NCI-H2107 treated with DMSO at 0.1 percent for 48 hours (cell line): ENCODE measurements around the gene C19orf38.

Source experiments
- DNase-seq: peaks from one replicate; lab custom pipeline; 2025; ENCODE audit not compliant: unreplicated experiment; lab: John Stamatoyannopoulos, UW

C19orf38 gene

DNA sequence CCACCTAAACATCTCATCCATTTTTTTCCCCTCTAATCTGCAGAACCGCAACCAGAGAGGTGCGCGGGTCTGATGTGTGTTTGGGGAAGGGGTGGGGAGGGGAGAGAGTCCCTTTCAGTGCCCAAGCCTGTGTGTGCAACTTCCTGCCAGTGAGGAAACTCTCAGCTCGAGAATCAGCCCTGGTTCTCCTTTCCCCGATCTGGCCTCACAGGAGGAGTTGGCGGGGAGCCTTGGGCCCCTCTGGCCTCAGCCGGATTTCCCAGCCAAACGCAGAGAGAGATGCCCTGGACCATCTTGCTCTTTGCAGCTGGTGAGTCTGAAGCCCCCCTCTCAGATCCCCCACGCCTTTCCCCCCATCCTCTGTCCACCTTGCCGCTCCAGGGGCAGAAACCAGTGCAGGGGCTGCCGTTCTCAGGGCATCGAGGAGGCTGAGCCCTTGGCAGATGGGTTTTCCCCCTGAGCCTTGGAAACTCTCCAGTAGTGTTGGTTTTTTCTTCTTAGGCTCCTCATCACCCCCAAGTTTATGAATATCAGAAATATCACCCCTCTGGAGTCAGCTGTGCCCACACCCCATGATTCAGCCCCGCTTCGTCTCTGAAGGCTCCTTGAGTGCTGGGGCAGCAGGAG lies at the start of gene C19orf38:
Gene C19orf38 (plus strand): TSS at position 186 of the 627 bp plus-strand sequence. CDS start 94 bp downstream, at position 280.
- no peak for DNase-seq

DNA sequence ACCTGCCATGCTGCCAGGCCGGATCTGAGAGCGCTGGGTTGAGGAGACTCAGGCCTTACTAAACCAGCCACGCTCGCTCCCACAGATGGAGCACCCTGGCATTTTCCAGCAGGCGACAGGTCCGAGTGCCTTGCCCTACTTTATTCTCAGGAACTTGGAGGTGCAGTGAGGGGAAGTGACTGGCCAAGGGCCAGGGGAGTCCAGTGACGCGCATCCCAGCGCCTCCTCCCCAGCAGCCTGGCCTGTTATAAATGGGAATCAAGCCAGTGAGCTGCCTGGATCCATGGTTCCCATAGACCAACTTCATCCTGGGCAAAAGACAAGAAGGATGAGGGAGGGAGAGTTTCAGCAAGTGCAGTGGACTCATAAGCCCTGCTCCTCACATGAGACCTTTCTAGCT lies 47.7 kb upstream of the C19orf38 start:
- no peak for DNase-seq

DNA sequence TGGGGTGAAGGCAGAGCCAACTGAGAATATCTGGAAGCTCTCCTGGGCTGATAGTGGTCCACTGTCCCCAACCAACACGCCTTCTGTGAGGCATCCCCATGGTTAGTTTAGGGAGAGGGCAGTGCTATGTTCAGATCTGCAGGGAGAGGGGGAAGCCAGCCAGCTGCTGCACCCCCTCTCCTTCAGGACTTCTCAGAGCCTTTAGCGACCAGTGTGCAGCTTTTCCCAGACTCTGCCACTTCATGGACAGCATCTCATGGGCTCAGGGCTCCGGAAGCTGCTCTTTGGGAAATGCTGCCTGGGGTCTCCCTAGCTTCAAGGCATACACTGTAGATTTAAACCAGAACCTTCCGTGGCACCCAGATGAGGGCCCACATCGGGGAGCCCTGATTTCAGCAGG lies 45.7 kb upstream of the C19orf38 start:
- no peak for DNase-seq

DNA sequence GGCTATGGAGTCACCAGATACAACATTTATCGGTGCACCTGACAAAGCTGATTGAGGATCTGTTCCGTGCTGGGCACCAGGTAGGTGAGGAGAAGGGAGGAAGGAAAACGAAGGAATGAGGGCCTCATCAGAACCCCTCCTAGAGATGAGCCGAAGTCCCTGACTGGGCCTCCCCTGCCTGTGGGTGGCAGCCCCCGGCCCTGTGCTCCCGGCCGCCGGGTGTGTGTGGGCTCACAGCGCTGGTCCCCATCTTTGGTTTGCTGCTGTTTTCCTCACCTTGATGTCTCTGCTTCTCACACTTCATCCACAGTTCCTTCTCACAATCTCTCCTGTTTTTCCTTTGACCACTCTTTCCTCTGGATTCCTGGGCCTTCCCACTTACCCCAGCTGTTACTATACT lies 45.0 kb upstream of the C19orf38 start:
- DNase-seq, result no peak

DNA sequence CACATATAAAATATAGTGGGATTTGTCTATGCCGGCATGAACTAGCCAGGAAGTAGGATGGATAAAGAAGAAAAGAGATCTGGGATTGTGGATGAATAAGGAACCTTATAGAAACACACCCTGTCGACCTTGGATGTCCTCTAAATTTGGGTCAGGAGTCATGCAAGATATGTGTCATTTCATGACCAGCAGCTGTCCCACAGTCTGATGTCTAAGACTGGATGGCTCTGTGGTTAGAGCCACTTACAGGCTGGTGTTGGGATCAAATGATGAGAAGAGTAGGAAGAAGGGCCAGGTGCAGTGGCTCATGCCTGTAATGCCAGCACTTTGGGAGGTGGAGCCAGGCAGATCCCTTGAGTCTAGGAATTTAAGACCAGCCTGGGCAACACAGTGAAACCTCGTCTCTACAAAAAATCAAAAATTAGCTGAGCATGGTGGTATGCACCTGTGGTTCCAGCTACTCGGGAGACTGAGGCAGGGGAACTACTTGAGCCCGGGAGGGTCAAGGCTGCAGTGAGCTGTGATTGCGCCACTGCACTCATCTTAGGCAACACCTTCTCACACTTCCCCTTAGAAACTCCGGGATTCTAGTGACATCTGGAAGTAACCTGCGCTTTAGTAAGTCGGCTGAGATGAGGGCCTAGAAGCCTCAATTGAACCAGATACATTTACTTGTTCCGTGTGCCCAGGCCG lies 43.0 kb upstream of the C19orf38 start:
- no peak for DNase-seq

- DNase-seq, result no peak
These were observed 42.4 kb upstream of the C19orf38 start for GRCh38 chr19:10805758-10806247.

DNA sequence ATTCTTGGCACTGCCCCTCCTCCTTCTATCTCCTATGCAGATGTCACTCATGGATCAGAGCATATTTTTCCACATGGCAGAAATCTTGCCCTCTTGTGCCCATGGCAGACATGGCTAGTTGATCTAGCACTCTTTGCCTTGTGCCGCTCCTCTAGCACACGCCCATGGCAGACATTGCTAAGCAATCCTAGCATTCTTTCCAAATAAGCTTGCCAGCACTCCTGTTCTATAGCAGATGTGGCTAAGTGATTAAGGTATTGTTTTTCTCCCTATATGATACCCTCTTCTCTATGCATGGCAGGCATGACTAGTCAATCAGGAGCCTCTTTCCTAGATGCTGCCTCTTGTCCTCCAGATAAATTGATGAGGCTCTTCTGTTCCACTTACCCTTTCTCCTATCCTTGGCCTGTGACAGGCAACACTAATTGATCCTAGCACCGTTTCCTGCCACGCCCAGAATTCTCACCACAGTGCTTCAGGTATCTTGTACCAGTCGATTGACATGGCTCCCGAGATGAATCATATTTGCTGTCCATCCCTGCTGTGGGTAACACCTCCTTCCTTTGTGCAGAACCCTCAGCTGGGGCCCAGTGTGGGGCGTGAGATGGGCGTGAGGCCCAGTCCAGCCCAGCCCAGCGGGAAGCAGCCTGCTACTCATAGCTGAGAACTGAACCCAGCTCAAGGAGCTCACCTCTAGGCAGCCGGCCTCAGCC lies 39.1 kb upstream of the C19orf38 start:
- DNase-seq, result no peak

DNA sequence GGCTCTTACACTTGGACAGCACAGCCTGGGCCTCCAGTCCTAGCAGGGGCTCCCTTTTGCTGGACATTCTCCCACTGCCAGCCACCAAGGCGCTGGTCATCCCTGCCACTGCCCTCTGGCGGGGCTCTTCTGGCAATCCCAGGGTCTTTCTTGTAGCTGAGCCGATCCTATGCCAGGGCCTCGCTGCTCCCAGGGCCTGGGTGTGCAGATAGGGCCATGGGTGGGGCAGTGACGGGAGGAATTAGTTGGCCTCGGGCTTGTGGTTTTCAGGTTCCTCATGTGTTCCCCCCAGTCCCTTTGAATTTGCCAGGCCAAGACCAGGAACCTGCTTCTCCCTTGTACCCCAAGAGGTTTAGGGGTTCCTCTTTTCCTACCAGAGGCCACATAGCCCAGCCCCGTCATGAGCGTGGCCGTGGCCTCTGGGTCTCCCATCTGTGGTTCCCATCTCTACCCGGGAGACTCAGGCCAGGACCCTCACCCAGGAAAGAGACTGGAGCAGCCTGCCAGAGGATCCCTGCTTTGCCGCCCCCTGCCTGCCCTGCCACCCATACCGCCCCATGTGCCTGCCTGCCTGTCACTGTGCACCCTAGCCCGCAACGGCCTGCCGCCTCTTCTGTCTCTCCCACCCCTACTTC lies 38.4 kb upstream of the C19orf38 start:
- DNase-seq, result no peak

GRCh38 chr19:10811391-10812111 lies 36.7 kb upstream of the C19orf38 start:
- DNase-seq, result no peak

GRCh38 chr19:10812196-10812595 lies 36.0 kb upstream of the C19orf38 start:
- DNase-seq, result no peak

DNA sequence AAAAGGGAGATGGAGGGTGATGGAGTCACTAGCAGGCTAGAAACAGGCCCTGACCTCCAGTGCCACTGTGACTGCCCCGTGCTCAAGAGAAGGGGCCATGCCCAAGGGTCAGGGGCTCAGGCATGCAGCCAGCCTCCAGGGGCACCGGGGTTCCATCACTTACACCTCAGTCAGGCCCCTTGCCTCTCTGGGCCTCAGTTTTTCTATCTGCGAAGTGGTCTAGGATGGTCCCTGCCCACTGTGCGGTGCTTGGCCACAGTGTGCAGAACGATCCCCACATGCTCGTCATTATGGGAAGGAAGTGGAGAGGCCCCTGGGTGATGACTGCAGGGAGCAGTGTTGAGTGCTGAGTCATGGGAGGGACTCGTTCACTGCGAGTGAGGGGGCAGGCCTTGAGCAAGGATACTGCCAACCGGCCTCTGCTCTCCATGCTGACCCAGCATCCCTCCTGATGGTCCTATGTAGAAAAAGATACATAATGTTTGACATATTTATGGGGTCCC lies 35.3 kb upstream of the C19orf38 start:
- no peak for DNase-seq

- DNase-seq, result no peak
These were observed 33.1 kb upstream of the C19orf38 start for GRCh38 chr19:10815007-10815536.

- no peak for DNase-seq
These were observed 32.1 kb upstream of the C19orf38 start for GRCh38 chr19:10815969-10816644.

- DNase-seq, result no peak
These were observed 31.5 kb upstream of the C19orf38 start for GRCh38 chr19:10816691-10817090.

- DNase-seq, result no peak
These were observed 30.8 kb upstream of the C19orf38 start for GRCh38 chr19:10817291-10818038.

DNA sequence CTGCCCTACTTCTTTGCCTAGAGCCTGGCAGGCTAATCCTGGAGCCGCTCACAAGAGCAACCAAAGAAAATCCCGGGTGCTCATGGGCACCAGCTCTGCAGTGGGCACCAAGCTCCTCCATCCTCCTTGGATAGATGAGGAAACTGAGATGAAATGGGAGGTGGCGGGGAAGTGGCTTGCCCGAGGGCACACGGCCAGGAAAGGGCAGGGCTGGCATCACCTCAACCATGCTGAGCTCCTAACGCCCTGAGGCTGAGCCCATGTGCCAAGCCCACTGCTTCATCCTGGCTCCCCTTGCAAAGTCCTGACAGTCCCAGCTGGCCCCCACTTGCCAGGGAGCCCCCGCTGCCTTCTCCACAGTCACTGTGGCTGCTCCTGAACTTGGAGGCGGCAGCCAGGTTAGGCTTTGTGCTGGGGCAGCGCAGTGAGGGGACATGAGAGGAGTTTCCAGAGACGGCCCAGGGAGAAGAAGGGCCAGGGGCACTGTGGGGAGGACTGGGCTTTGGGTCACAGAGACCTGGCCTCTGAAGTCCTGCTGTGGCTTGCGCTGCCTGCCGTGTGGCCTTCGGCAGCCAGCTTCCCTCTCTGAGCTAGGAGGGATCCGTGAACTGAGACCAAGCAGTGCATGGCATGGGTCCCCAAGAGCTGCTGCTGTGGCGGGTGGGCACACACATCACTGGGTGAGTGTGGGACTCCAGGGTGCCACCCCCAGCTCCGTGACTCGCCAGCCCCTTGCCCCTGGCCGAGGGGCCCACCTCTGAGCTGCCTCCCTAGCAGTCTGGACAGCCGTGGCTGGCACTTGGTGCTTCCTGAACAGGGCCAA lies 29.7 kb upstream of the C19orf38 start:
- no peak for DNase-seq

- DNase-seq, result no peak
These were observed 28.8 kb upstream of the C19orf38 start for GRCh38 chr19:10819124-10820060.
